GM12891 (cell line): ENCODE measurements around the gene DCDC2C.

Experiments used
- DNase-seq: peaks from one replicate; pipeline ENCODE4 v3.0.0; 2011; ENCODE audit warnings: low spot score; ENCODE audit not compliant: insufficient read length
- FAIRE-seq: peaks from 2 replicates; lab custom pipeline; 2011; peaks lifted over from hg19 to GRCh38; lab: Jason Lieb, UNC
- PAX5 ChIP-seq: IDR thresholded peaks from 2 replicates; pipeline ENCODE4 v1.6.1; 2011; ENCODE audit warnings: low read length, moderate library complexity, mild to moderate bottlenecking; ENCODE audit not compliant: insufficient read depth, severe bottlenecking
- POLR2A ChIP-seq: IDR thresholded peaks from 2 replicates; pipeline ENCODE4 v1.6.1; 2011; ENCODE audit warnings: low read depth, low read length, control low read depth
- POLR2AphosphoS5 ChIP-seq: IDR thresholded peaks from 2 replicates; pipeline ENCODE4 v1.6.1; 2011; ENCODE audit warnings: low read depth, low read length, control low read depth
- POU2F2 ChIP-seq: IDR thresholded peaks from 2 replicates; pipeline ENCODE4 v1.6.1; 2011; ENCODE audit warnings: low read depth, mild to moderate bottlenecking, control low read depth, low read length, moderate library complexity
- SPI1 ChIP-seq: IDR thresholded peaks from 2 replicates; pipeline ENCODE4 v1.6.1; 2011; ENCODE audit warnings: low read depth, low read length, control low read depth
- TAF1 ChIP-seq: IDR thresholded peaks from 2 replicates; pipeline ENCODE4 v1.6.1; 2011; ENCODE audit warnings: low read depth, low read length, control low read depth

DCDC2C gene

DNA sequence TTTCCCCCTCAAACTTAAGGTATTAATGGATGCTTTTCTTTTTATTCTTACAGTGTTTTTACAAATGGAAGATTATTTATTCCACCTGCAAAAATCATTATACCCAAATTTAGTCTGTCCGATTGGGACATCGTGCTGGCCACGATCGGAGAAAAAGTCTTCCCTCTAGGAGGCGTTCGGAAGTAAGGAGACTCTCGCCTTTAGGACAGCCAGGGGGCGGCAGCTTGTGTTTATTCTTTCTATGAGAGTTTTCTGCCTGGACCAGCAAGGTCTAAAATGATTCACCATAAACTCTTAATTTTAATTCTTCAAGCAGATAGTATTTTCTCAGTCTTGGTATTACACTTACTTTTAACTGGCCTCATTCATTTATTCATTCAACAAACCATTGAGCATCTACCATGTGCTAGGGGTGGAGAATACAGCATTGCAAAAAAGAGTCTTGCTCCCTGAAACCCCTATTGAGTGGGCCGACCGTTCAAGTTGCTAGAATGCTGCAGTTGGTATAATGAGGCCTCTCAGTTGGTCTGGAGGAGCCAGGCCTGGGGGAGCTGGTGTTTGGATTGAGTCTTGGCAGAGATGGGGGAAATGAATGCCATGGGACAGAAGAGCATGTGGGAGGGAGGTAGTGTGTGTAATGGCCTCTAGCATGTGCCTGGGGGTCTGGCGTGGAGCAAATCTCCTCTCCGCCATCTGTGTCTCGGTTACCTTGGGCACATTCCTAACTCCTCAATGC lies 38.7 kb downstream of the DCDC2C start:
- FAIRE-seq (no peak), DNase-seq (no peak)
- TF ChIP-seq SPI1: no peak
- TF ChIP-seq POLR2A: no peak
- TF ChIP-seq PAX5: no peak
- no peak for TF ChIP-seq POU2F2
- TF ChIP-seq POLR2AphosphoS5: no peak
- no peak for TF ChIP-seq TAF1

DNA sequence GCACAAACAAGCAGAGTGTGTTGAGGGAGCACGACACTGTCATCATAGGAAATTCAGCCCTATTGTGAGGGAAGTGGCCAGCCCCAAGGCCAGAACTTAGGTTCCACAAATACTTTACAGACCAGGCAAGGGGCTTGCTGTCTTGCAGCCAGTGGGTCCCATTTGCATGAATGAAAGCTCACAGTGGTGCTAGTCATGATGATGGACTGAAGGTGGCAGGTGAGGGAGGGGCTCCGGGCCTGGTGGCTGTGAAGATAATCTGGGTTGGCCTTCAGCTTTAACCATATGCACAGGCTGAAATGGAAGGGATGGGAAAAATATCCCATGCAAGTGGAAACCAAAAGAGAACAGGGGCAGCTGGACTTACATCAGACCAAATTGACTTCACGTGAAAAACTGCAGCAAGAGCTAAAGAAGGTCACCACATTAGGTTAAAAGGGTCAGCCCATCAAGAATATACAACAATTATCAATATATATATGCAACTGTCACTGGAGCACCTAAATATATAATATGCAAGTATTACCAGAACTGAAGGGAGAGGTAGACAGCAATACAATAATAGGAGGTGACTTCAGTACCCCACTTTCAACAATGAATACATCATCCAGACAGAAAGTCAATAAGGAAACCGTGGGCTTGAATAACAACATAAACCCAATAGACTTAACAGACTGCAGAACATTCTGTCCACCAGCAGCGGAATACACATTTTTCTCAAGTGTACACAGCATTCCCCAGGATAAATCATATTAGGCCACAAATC lies 39.6 kb downstream of the DCDC2C start:
- FAIRE-seq: no peak
- TF ChIP-seq SPI1: no peak
- TF ChIP-seq PAX5: no peak
- no peak for TF ChIP-seq POLR2AphosphoS5
- no peak for TF ChIP-seq POU2F2
- no peak for TF ChIP-seq TAF1
- TF ChIP-seq POLR2A: no peak
- no peak for DNase-seq

DNA sequence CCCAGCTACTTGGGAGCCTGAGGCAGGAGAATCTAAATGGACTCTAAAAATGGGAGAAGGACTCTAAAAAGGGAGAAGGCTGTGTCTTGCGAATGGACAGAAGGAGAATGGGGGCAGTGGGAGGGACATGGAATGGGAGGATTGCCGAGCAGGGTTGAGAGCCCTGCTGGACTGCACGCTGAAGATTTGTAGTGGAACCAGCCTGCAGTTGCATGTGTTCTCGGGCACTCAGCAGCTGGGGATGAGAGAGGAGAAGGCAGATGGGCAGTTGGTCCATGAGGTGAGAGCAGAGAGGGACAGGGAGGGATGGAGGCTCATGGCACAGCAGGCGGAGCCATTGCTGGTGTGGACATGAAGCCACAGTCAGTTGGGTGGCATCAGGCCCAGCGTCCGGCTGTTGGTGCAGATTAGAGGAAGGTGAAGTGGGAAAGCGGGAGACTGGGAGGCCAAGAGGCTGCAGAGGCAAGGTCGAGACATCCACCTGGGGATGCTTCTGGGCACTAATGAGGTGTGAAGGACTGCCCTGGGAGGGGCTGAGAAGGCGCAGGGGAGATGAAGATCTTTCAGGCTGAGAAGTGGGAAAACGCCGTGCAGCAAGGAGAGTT lies 40.7 kb downstream of the DCDC2C start:
- TF ChIP-seq POLR2AphosphoS5: no peak
- TF ChIP-seq SPI1: no peak
- no peak for TF ChIP-seq TAF1
- TF ChIP-seq POLR2A: no peak
- TF ChIP-seq POU2F2: no peak
- TF ChIP-seq PAX5: no peak
- no peak for DNase-seq
- FAIRE-seq: no peak

- DNase-seq (no peak), FAIRE-seq (no peak)
- TF ChIP-seq TAF1 (no peak), SPI1 (no peak), PAX5 (no peak), POLR2A (no peak), POLR2AphosphoS5 (no peak), POU2F2 (no peak)
These were observed 42.5 kb downstream of the DCDC2C start for GRCh38 chr2:3745920-3746319.

DNA sequence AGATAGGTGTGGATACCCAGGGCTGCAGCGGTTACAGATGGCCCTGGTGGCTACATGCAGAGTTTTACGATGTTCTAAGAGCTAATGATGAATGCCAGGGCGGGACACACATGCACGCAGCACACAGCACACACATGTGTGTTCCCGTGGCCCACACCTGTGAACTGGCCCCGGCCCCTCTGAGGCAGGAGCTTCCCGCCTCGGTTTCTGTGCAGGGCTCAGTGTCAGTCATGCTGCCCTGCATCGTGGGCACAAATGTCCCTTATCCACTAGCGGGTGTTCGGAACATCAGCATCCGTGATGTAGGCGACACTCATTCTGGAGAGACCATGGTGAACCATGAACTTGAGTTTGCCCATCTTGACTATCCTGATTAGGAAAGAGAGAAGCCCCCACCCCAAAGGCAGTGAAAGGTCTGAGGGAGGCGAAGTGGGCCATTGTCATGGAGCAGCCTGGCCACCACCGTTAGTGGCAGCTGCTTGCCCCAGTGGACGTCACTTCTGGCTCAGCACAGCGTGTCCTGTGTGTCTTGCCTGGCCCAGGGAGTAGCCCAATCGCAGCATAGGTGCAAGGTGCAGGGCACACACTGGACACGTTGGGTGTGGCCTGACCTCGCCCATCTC lies 43.8 kb downstream of the DCDC2C start:
- TF ChIP-seq POLR2A (no peak), POLR2AphosphoS5 (no peak), TAF1 (no peak), POU2F2 (no peak), PAX5 (no peak), SPI1 (no peak)
- DNase-seq (no peak), FAIRE-seq (no peak)

DNA sequence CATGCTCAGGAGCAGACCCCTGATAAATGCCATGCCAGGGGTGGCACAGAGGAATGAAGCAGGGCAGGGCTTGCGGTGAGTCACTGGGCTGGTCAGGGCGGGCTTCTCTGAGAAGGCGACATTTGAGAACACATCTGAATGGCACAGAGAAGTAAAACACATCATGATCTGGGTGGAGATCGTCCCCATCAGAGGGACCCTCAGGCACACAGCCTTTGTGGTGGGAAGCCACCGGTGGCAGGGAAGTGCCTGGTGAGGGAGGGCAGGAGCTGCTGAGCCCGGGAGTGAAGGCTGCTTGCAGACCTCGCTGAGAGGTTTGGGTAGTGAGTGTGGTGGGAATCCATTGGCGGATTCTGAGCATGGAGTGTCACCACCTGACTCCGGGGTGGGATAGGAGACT lies 44.5 kb downstream of the DCDC2C start:
- TF ChIP-seq PAX5: no peak
- no peak for TF ChIP-seq TAF1
- no peak for TF ChIP-seq POLR2AphosphoS5
- TF ChIP-seq POLR2A: no peak
- TF ChIP-seq SPI1: no peak
- no peak for TF ChIP-seq POU2F2
- FAIRE-seq (no peak), DNase-seq (no peak)

GRCh38 chr2:3749201-3749600 lies 45.8 kb downstream of the DCDC2C start:
- FAIRE-seq: no peak
- no peak for DNase-seq
- TF ChIP-seq POLR2A: no peak
- TF ChIP-seq TAF1: no peak
- no peak for TF ChIP-seq SPI1

- no peak for TF ChIP-seq POU2F2
- TF ChIP-seq TAF1: no peak
- no peak for TF ChIP-seq PAX5
- no peak for TF ChIP-seq SPI1
- no peak for TF ChIP-seq POLR2AphosphoS5
- no peak for TF ChIP-seq POLR2A
- FAIRE-seq: no peak
- no peak for DNase-seq
These were observed 47.9 kb downstream of the DCDC2C start for GRCh38 chr2:3751251-3751650.

DNA sequence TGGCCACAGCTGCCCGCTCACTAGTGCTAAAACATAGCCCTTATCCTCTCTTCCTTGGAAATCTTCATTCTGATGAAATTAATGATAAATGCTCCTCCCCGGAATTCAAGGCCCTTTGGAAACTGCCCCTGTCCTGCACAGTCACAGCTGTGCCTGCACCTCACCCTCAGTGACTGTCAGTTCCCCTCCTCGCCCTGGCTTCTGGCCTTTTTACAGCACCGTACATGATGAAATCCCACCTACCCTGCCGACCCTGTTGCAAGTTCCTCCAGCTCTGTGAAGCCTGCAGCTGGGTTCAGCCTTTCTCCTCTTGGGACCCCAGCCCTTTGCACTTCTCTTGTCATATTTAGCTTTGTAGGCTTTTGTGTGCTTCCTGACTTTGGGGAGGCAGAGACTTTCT lies 48.4 kb downstream of the DCDC2C start:
- no peak for FAIRE-seq

DNA sequence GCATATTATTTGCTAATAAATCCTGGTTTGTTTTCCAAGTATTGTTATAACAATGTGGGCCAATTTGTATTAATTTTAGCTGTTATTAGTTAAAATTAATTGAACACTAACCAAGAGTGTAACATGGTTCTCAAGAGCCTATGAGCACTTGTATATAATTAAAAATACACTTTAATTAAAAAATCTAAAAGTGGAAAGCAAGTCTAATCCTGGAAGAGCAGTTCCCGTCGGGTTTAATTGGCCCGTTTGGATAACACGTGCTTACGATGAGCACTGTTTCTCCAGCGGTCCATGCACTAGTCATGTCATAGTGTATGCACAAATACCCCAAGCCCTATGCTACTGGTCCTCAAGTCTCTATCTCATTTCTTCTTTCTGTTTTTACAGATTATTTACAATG lies 49.0 kb downstream of the DCDC2C start:
- no peak for TF ChIP-seq PAX5
- TF ChIP-seq TAF1: no peak
- TF ChIP-seq POU2F2: no peak
- no peak for TF ChIP-seq POLR2A
- no peak for TF ChIP-seq SPI1
- TF ChIP-seq POLR2AphosphoS5: no peak
- FAIRE-seq (no peak), DNase-seq (no peak)

More for the DNA sequence above, 48.4 kb downstream of the DCDC2C start:
- DNase-seq: no peak
- no peak for TF ChIP-seq POLR2A
